ENCODE results near the gene SMPDL3B.

DNA sequence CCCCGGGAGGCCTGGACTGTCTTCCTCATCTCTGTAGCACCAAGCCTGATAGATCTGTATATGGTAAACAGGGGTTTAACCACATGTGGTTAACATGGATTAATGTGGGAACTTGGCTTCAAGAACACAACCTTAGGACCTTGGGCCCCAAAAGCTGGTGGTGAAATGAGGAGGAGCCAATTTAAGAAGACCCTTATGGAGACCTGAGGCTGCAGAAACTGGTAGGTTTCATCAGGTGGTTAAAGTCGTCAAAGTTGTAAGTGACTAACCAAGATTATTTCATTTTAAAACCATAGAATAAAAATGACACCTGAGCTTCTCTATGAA lies 48.5 kb upstream of the SMPDL3B start:
- TF ChIP-seq, protein P1, sequence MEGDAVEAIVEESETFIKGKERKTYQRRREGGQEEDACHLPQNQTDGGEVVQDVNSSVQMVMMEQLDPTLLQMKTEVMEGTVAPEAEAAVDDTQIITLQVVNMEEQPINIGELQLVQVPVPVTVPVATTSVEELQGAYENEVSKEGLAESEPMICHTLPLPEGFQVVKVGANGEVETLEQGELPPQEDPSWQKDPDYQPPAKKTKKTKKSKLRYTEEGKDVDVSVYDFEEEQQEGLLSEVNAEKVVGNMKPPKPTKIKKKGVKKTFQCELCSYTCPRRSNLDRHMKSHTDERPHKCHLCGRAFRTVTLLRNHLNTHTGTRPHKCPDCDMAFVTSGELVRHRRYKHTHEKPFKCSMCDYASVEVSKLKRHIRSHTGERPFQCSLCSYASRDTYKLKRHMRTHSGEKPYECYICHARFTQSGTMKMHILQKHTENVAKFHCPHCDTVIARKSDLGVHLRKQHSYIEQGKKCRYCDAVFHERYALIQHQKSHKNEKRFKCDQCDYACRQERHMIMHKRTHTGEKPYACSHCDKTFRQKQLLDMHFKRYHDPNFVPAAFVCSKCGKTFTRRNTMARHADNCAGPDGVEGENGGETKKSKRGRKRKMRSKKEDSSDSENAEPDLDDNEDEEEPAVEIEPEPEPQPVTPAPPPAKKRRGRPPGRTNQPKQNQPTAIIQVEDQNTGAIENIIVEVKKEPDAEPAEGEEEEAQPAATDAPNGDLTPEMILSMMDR (IDR thresholded peaks at IDR 0.05): no peak
- no peak for TF ChIP-seq POLR2AphosphoS5 (IDR thresholded peaks at IDR 0.05)
- TF ChIP-seq POLR2A (IDR thresholded peaks at IDR 0.05): no peak
- no peak for TF ChIP-seq EP300 (IDR thresholded peaks at IDR 0.05)

Measured in upper lobe of left lung (tissue), 4 donors.